Measurements from ENCODE around the gene TBC1D30. TPM values are rescaled to one million over a fixed set of nuclear protein-coding genes. Genes with fewer than 3 reads are reported as not detected.

The TBC1D30 gene
- total RNA-seq, 4 donors from 2014 or later, result 1.9 to 4.0 (median 2.7) TPM

DNA sequence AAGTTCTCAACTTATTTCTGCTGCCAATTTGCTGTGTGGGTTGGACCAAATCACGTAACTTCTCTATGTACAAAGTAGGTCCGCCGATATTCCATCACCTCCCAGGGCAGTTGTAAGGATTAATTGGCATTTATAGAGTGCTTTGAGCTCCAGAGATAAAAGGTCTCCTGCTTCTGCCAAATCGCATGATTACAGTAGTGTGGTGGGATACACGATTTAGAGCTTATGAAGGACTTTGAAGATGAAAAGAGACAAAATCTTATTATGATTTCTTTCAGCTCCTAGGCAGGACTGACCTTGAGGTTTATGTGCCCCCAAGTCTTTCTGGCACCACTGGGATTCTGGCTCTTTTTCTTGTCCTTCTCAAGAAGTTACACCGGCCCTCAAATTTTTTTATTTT lies 84.7 kb downstream of the TBC1D30 start:
- Histone ChIP-seq H3K36me3 (no peaks in the 10 kb centered on the region), H3K4me3 (no peak overlapping the region), H3K4me1 (peaks cover 0 to 18% (median 6%) of the 10 kb centered on the region in 4 donors), H3K27ac (replicated peaks in 1 of 4) (no peak overlapping the region), H3K9me3 (no peaks in the 10 kb centered on the region), H3K27me3 (no peaks in the 10 kb centered on the region)
- TF ChIP-seq EP300 (IDR thresholded peaks at IDR 0.05) (no peak), POLR2AphosphoS5 (IDR thresholded peaks at IDR 0.05) (no peak), POLR2A (IDR thresholded peaks at IDR 0.05; ENCODE audit: low read depth) (no peak)
- TF ChIP-seq, protein P1, sequence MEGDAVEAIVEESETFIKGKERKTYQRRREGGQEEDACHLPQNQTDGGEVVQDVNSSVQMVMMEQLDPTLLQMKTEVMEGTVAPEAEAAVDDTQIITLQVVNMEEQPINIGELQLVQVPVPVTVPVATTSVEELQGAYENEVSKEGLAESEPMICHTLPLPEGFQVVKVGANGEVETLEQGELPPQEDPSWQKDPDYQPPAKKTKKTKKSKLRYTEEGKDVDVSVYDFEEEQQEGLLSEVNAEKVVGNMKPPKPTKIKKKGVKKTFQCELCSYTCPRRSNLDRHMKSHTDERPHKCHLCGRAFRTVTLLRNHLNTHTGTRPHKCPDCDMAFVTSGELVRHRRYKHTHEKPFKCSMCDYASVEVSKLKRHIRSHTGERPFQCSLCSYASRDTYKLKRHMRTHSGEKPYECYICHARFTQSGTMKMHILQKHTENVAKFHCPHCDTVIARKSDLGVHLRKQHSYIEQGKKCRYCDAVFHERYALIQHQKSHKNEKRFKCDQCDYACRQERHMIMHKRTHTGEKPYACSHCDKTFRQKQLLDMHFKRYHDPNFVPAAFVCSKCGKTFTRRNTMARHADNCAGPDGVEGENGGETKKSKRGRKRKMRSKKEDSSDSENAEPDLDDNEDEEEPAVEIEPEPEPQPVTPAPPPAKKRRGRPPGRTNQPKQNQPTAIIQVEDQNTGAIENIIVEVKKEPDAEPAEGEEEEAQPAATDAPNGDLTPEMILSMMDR (IDR thresholded peaks at IDR 0.05), result no peak
- DNase-seq (ENCODE audit: extremely low spot score), result peak; percentile 39
- intact Hi-C loops (cut with DNase I), result no loop called here
- 87% methylated on average over 6 of the region's 6 CpGs for WGBS

- H3K4me1 ChIP-seq, result peaks cover 0 to 18% (median 6%) of the 10 kb centered on the region in 4 donors
- 47% methylated on average over 3 of the region's 3 CpGs for WGBS
- no peak overlapping the region for H3K27ac ChIP-seq (replicated peaks in 1 of 4)
- no peaks in the 10 kb centered on the region for H3K27me3 ChIP-seq
- H3K9me3 ChIP-seq, result no peaks in the 10 kb centered on the region
- intact Hi-C loops (cut with DNase I), result no loop called here
- TF ChIP-seq POLR2A (IDR thresholded peaks at IDR 0.05; ENCODE audit: low read depth), result no peak
- no peak for TF ChIP-seq EP300 (IDR thresholded peaks at IDR 0.05)
- TF ChIP-seq POLR2AphosphoS5 (IDR thresholded peaks at IDR 0.05), result no peak
- no peak for DNase-seq (ENCODE audit: extremely low spot score)
- no peaks in the 10 kb centered on the region for H3K36me3 ChIP-seq
- H3K4me3 ChIP-seq, result no peak overlapping the region
Observed at GRCh38 chr12:64911081-64911480, 86.6 kb downstream of the TBC1D30 start.

DNA sequence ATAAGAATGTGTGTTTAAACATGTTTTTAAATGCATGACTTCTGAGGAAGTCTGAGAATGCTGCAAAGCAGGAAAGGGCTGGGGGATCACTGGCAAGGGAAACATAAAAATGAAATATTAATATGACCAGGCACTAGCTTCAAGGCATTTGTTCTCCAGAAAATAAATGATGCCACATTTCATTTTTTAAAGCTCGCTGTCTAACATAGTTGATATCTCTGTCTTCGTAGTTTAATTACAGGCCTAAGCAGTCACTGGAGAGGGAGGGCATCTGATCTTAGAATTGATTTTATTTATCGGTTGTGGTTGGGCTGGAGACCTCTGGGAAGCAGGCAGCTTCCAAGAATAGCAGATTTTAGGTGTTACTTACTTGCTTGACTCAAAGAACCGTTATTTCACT lies 87.5 kb downstream of the TBC1D30 start:
- Histone ChIP-seq H3K36me3 (no peaks in the 10 kb centered on the region), H3K4me3 (no peak overlapping the region), H3K4me1 (peaks cover 0 to 18% (median 6%) of the 10 kb centered on the region in 4 donors), H3K9me3 (no peaks in the 10 kb centered on the region), H3K27me3 (no peaks in the 10 kb centered on the region), H3K27ac (replicated peaks in 1 of 4) (no peak overlapping the region)
- no peak for DNase-seq (ENCODE audit: extremely low spot score)
- no peak for TF ChIP-seq POLR2A (IDR thresholded peaks at IDR 0.05; ENCODE audit: low read depth)
- TF ChIP-seq, protein P1 (IDR thresholded peaks at IDR 0.05), result no peak
- TF ChIP-seq EP300 (IDR thresholded peaks at IDR 0.05), result no peak
- no peak for TF ChIP-seq POLR2AphosphoS5 (IDR thresholded peaks at IDR 0.05)
- 50% methylated on average over 4 of the region's 4 CpGs for WGBS
- intact Hi-C loops (cut with DNase I), result no loop called here

- Histone ChIP-seq H3K9me3 (no peaks in the 10 kb centered on the region), H3K4me3 (no peak overlapping the region), H3K36me3 (no peaks in the 10 kb centered on the region), H3K4me1 (peaks cover 0 to 18% (median 6%) of the 10 kb centered on the region in 4 donors), H3K27me3 (no peaks in the 10 kb centered on the region), H3K27ac (replicated peaks in 1 of 4) (no peak overlapping the region)
- no peak for DNase-seq (ENCODE audit: extremely low spot score)
- intact Hi-C loops (cut with DNase I), result no loop called here
- 68% methylated on average over 3 of the region's 3 CpGs for WGBS
- TF ChIP-seq POLR2A (IDR thresholded peaks at IDR 0.05; ENCODE audit: low read depth), result no peak
- TF ChIP-seq, protein P1 (IDR thresholded peaks at IDR 0.05), result no peak
- no peak for TF ChIP-seq POLR2AphosphoS5 (IDR thresholded peaks at IDR 0.05)
- no peak for TF ChIP-seq EP300 (IDR thresholded peaks at IDR 0.05)
Observed at GRCh38 chr12:64912516-64913255, 88.2 kb downstream of the TBC1D30 start.

DNA sequence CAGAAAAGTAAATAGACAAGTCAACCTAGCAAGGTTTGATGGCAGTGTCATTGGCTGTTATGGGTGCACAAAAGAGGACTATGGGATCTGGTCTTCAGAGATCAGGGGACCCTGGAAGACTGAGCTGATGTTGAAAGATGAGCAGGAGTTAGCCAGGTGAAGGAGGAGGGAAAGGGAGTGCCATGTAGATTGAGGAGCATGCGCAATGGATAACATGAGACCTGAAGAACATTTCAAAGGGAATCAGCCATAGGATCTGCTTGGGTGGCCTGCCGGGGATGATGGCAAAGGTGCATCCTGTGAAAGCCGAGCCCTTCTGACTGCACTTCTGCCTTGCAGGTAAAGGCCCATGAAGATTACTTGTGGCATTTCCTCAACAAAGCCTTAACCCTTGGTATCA lies 90.8 kb downstream of the TBC1D30 start:
- Histone ChIP-seq H3K27ac (replicated peaks in 1 of 4) (no peak overlapping the region), H3K27me3 (no peaks in the 10 kb centered on the region), H3K9me3 (no peaks in the 10 kb centered on the region), H3K4me1 (peaks cover 0 to 18% (median 6%) of the 10 kb centered on the region in 4 donors), H3K4me3 (no peak overlapping the region), H3K36me3 (no peaks in the 10 kb centered on the region)
- TF ChIP-seq POLR2A (IDR thresholded peaks at IDR 0.05; ENCODE audit: low read depth) (no peak), POLR2AphosphoS5 (IDR thresholded peaks at IDR 0.05) (no peak), EP300 (IDR thresholded peaks at IDR 0.05) (no peak)
- TF ChIP-seq, protein P1 (IDR thresholded peaks at IDR 0.05), result no peak
- intact Hi-C loops (cut with DNase I), result no loop called here
- 87% methylated on average over 3 of the region's 3 CpGs for WGBS
- no peak for DNase-seq (ENCODE audit: extremely low spot score)
